Right lobe of liver (tissue), 6 donors: ENCODE data around the gene VEZF1. TPM values are rescaled to one million over a fixed set of nuclear protein-coding genes. Genes with fewer than 3 reads are reported as not detected.

Source experiments
- ATAC-seq, 4 donors: fragments of 200-7000 bp; cut with Tn5 transposase; one replicate each; pipeline ENCODE4 v1.9.1; 2020; ENCODE audit warnings: mild to moderate bottlenecking in 4 of 4, moderate library complexity in 4 of 4
- DNase-seq, 3 donors: peaks; one replicate each; pipeline ENCODE4 v3.0.0-alpha.2; 2020
- H3K27ac ChIP-seq, 3 donors: fragments of 200-600 bp; one replicate each; pipeline ENCODE4 v1.8.0; 2022
- H3K27me3 ChIP-seq, 2 donors: fragments of 200-600 bp; one replicate each; pipeline ENCODE4 v1.8.0; 2022
- H3K36me3 ChIP-seq, 4 donors: fragments of 200-600 bp; sonication (generic) in 1 of 4; one replicate each; pipeline versions ENCODE4 v1.5.1 to v1.8.0; 2017 to 2022; ENCODE audit warnings: control low read depth in 1 of 4
- H3K4me1 ChIP-seq, 4 donors: fragments of 200-600 bp; sonication (generic) in 1 of 4; one replicate each; pipeline versions ENCODE4 v1.5.1 to v1.8.0; 2017 to 2022; ENCODE audit warnings: control low read depth in 1 of 4
- H3K4me3 ChIP-seq, 3 donors: fragments of 200-600 bp; one replicate each; pipeline ENCODE4 v1.8.0; 2022
- H3K9me3 ChIP-seq, 4 donors: fragments of 200-600 bp; sonication (generic) in 1 of 4; one replicate each; pipeline versions ENCODE4 v1.5.1 to v1.8.0; 2017 to 2022; ENCODE audit warnings: control low read depth in 1 of 4
- CTCF ChIP-seq, 4 donors: fragments of 200-600 bp in 3 of 4; fragments of 450-650 bp in 1 of 4; IDR thresholded peaks; one replicate each; pipeline versions ENCODE4 v1.5.1 to v1.8.0; 2016 to 2022; ENCODE audit warnings: antibody characterized with exemption in 4 of 4, mild to moderate bottlenecking in 2 of 4
- POLR2A ChIP-seq: fragments of 450-650 bp; IDR thresholded peaks from one replicate; pipeline ENCODE4 v1.6.1; 2017; ENCODE audit warnings: antibody characterized with exemption, mild to moderate bottlenecking
- WGBS: methylation state at CpG from one replicate; pipeline ENCODE4 v1.1.6; 2018; ENCODE audit warnings: low coverage, low lambda C conversion rate; ENCODE audit not compliant: insufficient coverage; ENCODE audit errors: missing lambda C conversion rate; 5-methylcytosine and 5-hydroxymethylcytosine counted together
- intact Hi-C, 2 donors: fragments of 100-400 bp; cut with DNase I; formaldehyde crosslinking; loops; one replicate each; pipeline versions ENCODE4 v1.11.2 to v1.14.1; 2022
- total RNA-seq, 6 experiments: library from RNA; depleted of rRNA in 2 of 6; stranded (reverse); fragments of >200 nt in 2 of 6; fragmentation: NEBNext Ultra II Directional in 3 of 6; extraction: Animal tissue kit (Norgen Biotek cat#: 25700) in 3 of 6; gene quantifications; one replicate each; pipeline versions ENCODE4 v1.1.0 to v1.2.4, GENCODE V29; 2016 to 2023
- donor health status: DM: no; HTN: yes; CAD: no.
- donor health status: DM: no; HTN: no; CAD: no.
- donor health status: DM: no; HTN: no; CAD: no.
- donor health status: DM: no; HTN: yes; CAD: no.
- donor health status: DM: no; HTN: yes; CAD: no.

The VEZF1 gene
- total RNA-seq, 6 experiments from 2014 or later = 13.0 to 19.3 (median 14.6) TPM

GRCh38 chr17:58006924-58007780, 19.1 kb upstream of the VEZF1 start, which contains the start of gene SRSF1:
Gene SRSF1, minus strand, starts transcription at chr17:58007246. Its CDS starts 109 bp downstream, at chr17:58007137.
- Histone ChIP-seq H3K9me3 (no peaks in the 10 kb centered on the region), H3K27ac (peak within 1 kb of the TSS; percentile 93 to 99 (median 98)), H3K36me3 (peaks cover 0 to 37% (median 24%) of the 10 kb centered on the region in 4 donors), H3K4me1 (peaks cover 0 to 30% (median 12%) of the 10 kb centered on the region in 4 donors), H3K27me3 (no peaks in the 10 kb centered on the region), H3K4me3 (peak within 1 kb of the TSS; percentile 89 to 98 (median 94))
- peak; percentile 97 for DNase-seq
- intact Hi-C loops = no loop called here
- TF ChIP-seq CTCF (IDR thresholded peaks at IDR 0.05) = no peak
- TF ChIP-seq POLR2A = peak; percentile 93
- peak; percentile 92 to 96 (median 95) for ATAC-seq
- WGBS = 0% methylated on average over 29 of the region's 86 CpGs

- DNase-seq = peak; percentile 76 to 82 (median 79)
- no peaks in the 10 kb centered on the region for H3K27me3 ChIP-seq
- H3K4me1 ChIP-seq = peaks cover 0 to 30% (median 12%) of the 10 kb centered on the region in 4 donors
- intact Hi-C loops = no loop called here
- H3K4me3 ChIP-seq = peak overlapping the region; percentile 89 to 98 (median 94)
- ATAC-seq = peak; percentile 65 to 78 (median 73)
- H3K36me3 ChIP-seq = peaks cover 0 to 39% (median 24%) of the 10 kb centered on the region in 4 donors
- no peak for TF ChIP-seq CTCF (IDR thresholded peaks at IDR 0.05)
- TF ChIP-seq POLR2A = no peak
- H3K9me3 ChIP-seq = no peaks in the 10 kb centered on the region
- peak overlapping the region; percentile 93 to 99 (median 98) for H3K27ac ChIP-seq
- 0% methylated on average over 10 of the region's 20 CpGs for WGBS
Measured at GRCh38 chr17:58006560-58006923, 18.5 kb upstream of the VEZF1 start.

GRCh38 chr17:58005728-58006559, 17.9 kb upstream of the VEZF1 start:
- Histone ChIP-seq H3K4me1 (peaks cover 0 to 30% (median 12%) of the 10 kb centered on the region in 4 donors), H3K36me3 (peaks cover 0 to 41% (median 26%) of the 10 kb centered on the region in 4 donors), H3K27ac (peak overlapping the region; percentile 93 to 99 (median 98)), H3K4me3 (peak overlapping the region; percentile 89 to 98 (median 94)), H3K9me3 (no peaks in the 10 kb centered on the region), H3K27me3 (no peaks in the 10 kb centered on the region)
- ATAC-seq (no peak), DNase-seq (no peak)
- intact Hi-C loops = no loop called here
- no peak for TF ChIP-seq CTCF (IDR thresholded peaks at IDR 0.05)
- no peak for TF ChIP-seq POLR2A
- WGBS = 1% methylated on average over 29 of the region's 36 CpGs

GRCh38 chr17:58005031-58005727, 17.1 kb upstream of the VEZF1 start:
- Histone ChIP-seq H3K4me1 (peaks cover 0 to 30% (median 12%) of the 10 kb centered on the region in 4 donors), H3K27ac (no peak overlapping the region), H3K9me3 (no peaks in the 10 kb centered on the region), H3K36me3 (peaks cover 0 to 46% (median 27%) of the 10 kb centered on the region in 4 donors), H3K27me3 (no peaks in the 10 kb centered on the region), H3K4me3 (peak overlapping the region; percentile 89 to 98 (median 94))
- intact Hi-C loops = no loop called here
- no peak for TF ChIP-seq CTCF (IDR thresholded peaks at IDR 0.05)
- TF ChIP-seq POLR2A = no peak
- WGBS = 59% methylated on average over 11 of the region's 12 CpGs
- DNase-seq (no peak), ATAC-seq (no peak)
